ENCODE data around the gene SGCG. TPM values are rescaled to one million over a fixed set of nuclear protein-coding genes. Genes with fewer than 3 reads are reported as not detected.
"Not testable (repeated sequence)": the region's sequence is repeated elsewhere in the genome, so short reads cannot be mapped to it uniquely, and the experiment has no call there.

Gene SGCG
- polyA plus RNA-seq, 1 donor from 2014 or later = not detected

- not testable (repeated sequence) for H3K4me3 ChIP-seq (ENCODE audit: low read length); H3K4me2 ChIP-seq (ENCODE audit: low read length)
Measured at GRCh38 chr13:23314837-23315236, 134.1 kb downstream of the SGCG start.

DNA sequence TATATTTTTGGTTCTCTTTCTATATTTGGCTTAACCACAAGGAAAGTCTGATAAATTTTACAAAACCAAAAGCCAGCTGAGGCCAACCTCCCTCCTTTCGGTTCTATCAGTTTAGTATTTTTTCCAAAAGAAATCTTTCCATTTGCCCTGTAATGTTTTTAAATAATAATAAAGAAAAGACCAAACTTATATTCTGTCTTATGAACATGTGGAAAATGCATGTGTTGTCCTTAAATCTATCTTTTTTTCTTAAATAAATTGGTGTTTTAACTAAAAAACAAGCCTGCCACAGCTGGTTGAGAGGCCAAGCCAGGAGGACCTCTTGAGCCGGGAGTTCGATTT lies 139.1 kb downstream of the SGCG start:
- H3K9me3 ChIP-seq (ENCODE audit: low read length) = no peaks in the 10 kb centered on the region
- no peak overlapping the region for H3K4me2 ChIP-seq (ENCODE audit: low read length)
- no peak overlapping the region for H3K4me3 ChIP-seq (ENCODE audit: low read length)
- no peak for TF ChIP-seq POLR2AphosphoS5 (IDR thresholded peaks at IDR 0.05)
- TF ChIP-seq, protein P1, sequence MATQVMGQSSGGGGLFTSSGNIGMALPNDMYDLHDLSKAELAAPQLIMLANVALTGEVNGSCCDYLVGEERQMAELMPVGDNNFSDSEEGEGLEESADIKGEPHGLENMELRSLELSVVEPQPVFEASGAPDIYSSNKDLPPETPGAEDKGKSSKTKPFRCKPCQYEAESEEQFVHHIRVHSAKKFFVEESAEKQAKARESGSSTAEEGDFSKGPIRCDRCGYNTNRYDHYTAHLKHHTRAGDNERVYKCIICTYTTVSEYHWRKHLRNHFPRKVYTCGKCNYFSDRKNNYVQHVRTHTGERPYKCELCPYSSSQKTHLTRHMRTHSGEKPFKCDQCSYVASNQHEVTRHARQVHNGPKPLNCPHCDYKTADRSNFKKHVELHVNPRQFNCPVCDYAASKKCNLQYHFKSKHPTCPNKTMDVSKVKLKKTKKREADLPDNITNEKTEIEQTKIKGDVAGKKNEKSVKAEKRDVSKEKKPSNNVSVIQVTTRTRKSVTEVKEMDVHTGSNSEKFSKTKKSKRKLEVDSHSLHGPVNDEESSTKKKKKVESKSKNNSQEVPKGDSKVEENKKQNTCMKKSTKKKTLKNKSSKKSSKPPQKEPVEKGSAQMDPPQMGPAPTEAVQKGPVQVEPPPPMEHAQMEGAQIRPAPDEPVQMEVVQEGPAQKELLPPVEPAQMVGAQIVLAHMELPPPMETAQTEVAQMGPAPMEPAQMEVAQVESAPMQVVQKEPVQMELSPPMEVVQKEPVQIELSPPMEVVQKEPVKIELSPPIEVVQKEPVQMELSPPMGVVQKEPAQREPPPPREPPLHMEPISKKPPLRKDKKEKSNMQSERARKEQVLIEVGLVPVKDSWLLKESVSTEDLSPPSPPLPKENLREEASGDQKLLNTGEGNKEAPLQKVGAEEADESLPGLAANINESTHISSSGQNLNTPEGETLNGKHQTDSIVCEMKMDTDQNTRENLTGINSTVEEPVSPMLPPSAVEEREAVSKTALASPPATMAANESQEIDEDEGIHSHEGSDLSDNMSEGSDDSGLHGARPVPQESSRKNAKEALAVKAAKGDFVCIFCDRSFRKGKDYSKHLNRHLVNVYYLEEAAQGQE (IDR thresholded peaks at IDR 0.05; ENCODE audit: borderline replicate concordance) = no peak
- no peak for TF ChIP-seq EP300 (conservative IDR thresholded peaks at IDR 0.05; ENCODE audit: poor library complexity, severe bottlenecking)
- no peak overlapping the region for H3K27ac ChIP-seq (ENCODE audit: low read length)
- no peak overlapping the region for H3K9ac ChIP-seq (ENCODE audit: low read length)
- no peaks in the 10 kb centered on the region for H4K20me1 ChIP-seq (ENCODE audit: insufficient read depth)
- H3K27me3 ChIP-seq (ENCODE audit: insufficient read depth, low read depth, low read length) = no peaks in the 10 kb centered on the region
- H3K79me2 ChIP-seq (replicated peaks; ENCODE audit: insufficient read depth, low read length) = no peaks in the 10 kb centered on the region
- H2AFZ ChIP-seq (ENCODE audit: low read depth, low read length) = no peak overlapping the region
- no peaks in the 10 kb centered on the region for H3K36me3 ChIP-seq (ENCODE audit: insufficient read depth, low read length)
- H3F3A ChIP-seq (ENCODE audit: insufficient read depth, low read length, poor library complexity, severe bottlenecking) = no peaks in the 10 kb centered on the region
- no peaks in the 10 kb centered on the region for H3K9me2 ChIP-seq (ENCODE audit: insufficient read depth, low read length)

More at GRCh38 chr13:23314837-23315236, 134.1 kb downstream of the SGCG start:
- not testable (repeated sequence) for H3F3A ChIP-seq (ENCODE audit: insufficient read depth, low read length, poor library complexity, severe bottlenecking); H3K27ac ChIP-seq (ENCODE audit: low read length); H3K9ac ChIP-seq (ENCODE audit: low read length); H2AFZ ChIP-seq (ENCODE audit: low read depth, low read length); H3K36me3 ChIP-seq (ENCODE audit: insufficient read depth, low read length); H4K20me1 ChIP-seq (ENCODE audit: insufficient read depth); H3K9me3 ChIP-seq (ENCODE audit: low read length); H3K9me2 ChIP-seq (ENCODE audit: insufficient read depth, low read length); H3K79me2 ChIP-seq (replicated peaks; ENCODE audit: insufficient read depth, low read length); H3K27me3 ChIP-seq (ENCODE audit: insufficient read depth, low read depth, low read length)

DNA sequence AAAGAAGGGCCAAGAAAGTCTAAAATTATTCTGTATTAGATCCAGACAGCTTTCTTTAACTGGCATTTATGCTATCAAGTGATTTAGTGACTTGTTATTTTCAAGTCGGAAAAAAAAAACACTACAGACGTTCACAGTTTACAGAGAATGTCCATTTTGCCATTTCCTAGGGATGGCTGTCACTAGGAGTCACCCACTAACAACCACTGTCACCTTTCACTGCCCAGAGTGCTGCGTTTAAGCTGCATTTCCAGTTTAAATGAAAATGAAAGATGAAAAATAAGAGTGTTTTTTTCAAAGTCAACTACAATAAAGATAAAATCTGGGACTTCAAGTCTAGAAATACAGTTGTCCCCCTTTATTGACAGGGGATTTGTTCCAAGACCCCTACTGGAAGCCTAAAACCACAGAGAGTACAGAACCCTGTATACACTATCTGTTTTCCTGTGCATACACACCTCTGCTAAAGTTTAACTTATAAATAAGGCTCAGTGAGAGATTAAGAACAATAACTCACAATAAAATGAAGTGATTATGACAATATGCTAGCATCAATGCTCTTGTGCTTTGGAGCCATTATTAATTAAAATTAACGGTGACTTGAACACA lies 140.3 kb downstream of the SGCG start:
- H3K27ac ChIP-seq (ENCODE audit: low read length) = no peak overlapping the region
- H3K4me2 ChIP-seq (ENCODE audit: low read length) = no peak overlapping the region
- H3K79me2 ChIP-seq (replicated peaks; ENCODE audit: insufficient read depth, low read length) = no peaks in the 10 kb centered on the region
- no peak overlapping the region for H2AFZ ChIP-seq (ENCODE audit: low read depth, low read length)
- no peaks in the 10 kb centered on the region for H3K27me3 ChIP-seq (ENCODE audit: insufficient read depth, low read depth, low read length)
- no peaks in the 10 kb centered on the region for H3K36me3 ChIP-seq (ENCODE audit: insufficient read depth, low read length)
- H4K20me1 ChIP-seq (ENCODE audit: insufficient read depth) = no peaks in the 10 kb centered on the region
- H3K9me3 ChIP-seq (ENCODE audit: low read length) = no peaks in the 10 kb centered on the region
- H3K9me2 ChIP-seq (ENCODE audit: insufficient read depth, low read length) = no peaks in the 10 kb centered on the region
- no peaks in the 10 kb centered on the region for H3F3A ChIP-seq (ENCODE audit: insufficient read depth, low read length, poor library complexity, severe bottlenecking)
- no peak overlapping the region for H3K4me3 ChIP-seq (ENCODE audit: low read length)
- H3K9ac ChIP-seq (ENCODE audit: low read length) = no peak overlapping the region
- TF ChIP-seq, protein P2, sequence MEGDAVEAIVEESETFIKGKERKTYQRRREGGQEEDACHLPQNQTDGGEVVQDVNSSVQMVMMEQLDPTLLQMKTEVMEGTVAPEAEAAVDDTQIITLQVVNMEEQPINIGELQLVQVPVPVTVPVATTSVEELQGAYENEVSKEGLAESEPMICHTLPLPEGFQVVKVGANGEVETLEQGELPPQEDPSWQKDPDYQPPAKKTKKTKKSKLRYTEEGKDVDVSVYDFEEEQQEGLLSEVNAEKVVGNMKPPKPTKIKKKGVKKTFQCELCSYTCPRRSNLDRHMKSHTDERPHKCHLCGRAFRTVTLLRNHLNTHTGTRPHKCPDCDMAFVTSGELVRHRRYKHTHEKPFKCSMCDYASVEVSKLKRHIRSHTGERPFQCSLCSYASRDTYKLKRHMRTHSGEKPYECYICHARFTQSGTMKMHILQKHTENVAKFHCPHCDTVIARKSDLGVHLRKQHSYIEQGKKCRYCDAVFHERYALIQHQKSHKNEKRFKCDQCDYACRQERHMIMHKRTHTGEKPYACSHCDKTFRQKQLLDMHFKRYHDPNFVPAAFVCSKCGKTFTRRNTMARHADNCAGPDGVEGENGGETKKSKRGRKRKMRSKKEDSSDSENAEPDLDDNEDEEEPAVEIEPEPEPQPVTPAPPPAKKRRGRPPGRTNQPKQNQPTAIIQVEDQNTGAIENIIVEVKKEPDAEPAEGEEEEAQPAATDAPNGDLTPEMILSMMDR (IDR thresholded peaks at IDR 0.05; ENCODE audit: poor library complexity, severe bottlenecking) = no peak
- TF ChIP-seq SMC3 (conservative IDR thresholded peaks at IDR 0.05; ENCODE audit: poor library complexity) = no peak
- TF ChIP-seq, protein P1 (IDR thresholded peaks at IDR 0.05; ENCODE audit: borderline replicate concordance) = no peak
- TF ChIP-seq POLR2AphosphoS5 (IDR thresholded peaks at IDR 0.05) = no peak
- TF ChIP-seq MXI1 (conservative IDR thresholded peaks at IDR 0.05; ENCODE audit: poor library complexity, severe bottlenecking) = no peak
- no peak for TF ChIP-seq EP300 (conservative IDR thresholded peaks at IDR 0.05; ENCODE audit: poor library complexity, severe bottlenecking)
- TF ChIP-seq RAD21 (conservative IDR thresholded peaks at IDR 0.05) = no peak
- no peak for TF ChIP-seq TAF1 (IDR thresholded peaks at IDR 0.05; ENCODE audit: low read depth)
- TF ChIP-seq EZH2 (IDR thresholded peaks at IDR 0.05; ENCODE audit: borderline replicate concordance, insufficient read depth, low read length, poor library complexity, severe bottlenecking) = no peak
